Measurements from ENCODE around the gene PRAMEF11.
"Not testable (repeated sequence)": the region's sequence is repeated elsewhere in the genome, so short reads cannot be mapped to it uniquely, and the experiment has no call there.

Gene PRAMEF11

GRCh38 chr1:12831310-12831709 lies at the start of gene PRAMEF11:
TSS of gene PRAMEF11 (minus strand) at chr1:12831410. CDS start at chr1:12828789, 2,621 bp downstream.
- not testable (repeated sequence) for DNase-seq (ENCODE audit: low spot score)

GRCh38 chr1:12878453-12878852 lies 47.2 kb upstream of the PRAMEF11 start:
- not testable (repeated sequence) for DNase-seq (ENCODE audit: low spot score)

GRCh38 chr1:12863131-12863880 lies 32.1 kb upstream of the PRAMEF11 start:
- DNase-seq (ENCODE audit: low spot score), result not testable (repeated sequence)

- DNase-seq (ENCODE audit: low spot score), result not testable (repeated sequence)
These were observed 25.6 kb upstream of the PRAMEF11 start, which contains the start of gene PRAMEF2 for GRCh38 chr1:12856786-12857185. TSS of gene PRAMEF2 (plus strand) at chr1:12857086. CDS start at chr1:12859010, 1,924 bp downstream.

- no peak for DNase-seq (ENCODE audit: low spot score)
These were observed 20.6 kb upstream of the PRAMEF11 start for GRCh38 chr1:12851779-12852178.

GRCh38 chr1:12848620-12849019 lies 17.4 kb upstream of the PRAMEF11 start, which contains the start of gene HNRNPCL1:
TSS of gene HNRNPCL1 (minus strand) at chr1:12848720. CDS start at chr1:12848289, 431 bp downstream.
- not testable (repeated sequence) for DNase-seq (ENCODE audit: low spot score)

GRCh38 chr1:12833251-12833650 lies 2.0 kb upstream of the PRAMEF11 start:
- not testable (repeated sequence) for DNase-seq (ENCODE audit: low spot score)

GRCh38 chr1:12819061-12819460 lies 12.1 kb downstream of the PRAMEF11 start:
- DNase-seq (ENCODE audit: low spot score), result not testable (repeated sequence)

- DNase-seq (ENCODE audit: low spot score), result no peak
These were observed 19.8 kb downstream of the PRAMEF11 start for GRCh38 chr1:12811409-12811784.

GRCh38 chr1:12810691-12811408 lies 20.4 kb downstream of the PRAMEF11 start:
- no peak for DNase-seq (ENCODE audit: low spot score)

GRCh38 chr1:12809933-12810332 lies 21.3 kb downstream of the PRAMEF11 start:
- no peak for DNase-seq (ENCODE audit: low spot score)

GRCh38 chr1:12799730-12800129 lies 31.5 kb downstream of the PRAMEF11 start:
- no peak for DNase-seq (ENCODE audit: low spot score)

- no peak for DNase-seq (ENCODE audit: low spot score)
These were observed 32.3 kb downstream of the PRAMEF11 start for GRCh38 chr1:12798911-12799310.

- not testable (repeated sequence) for DNase-seq (ENCODE audit: low spot score)
These were observed 40.1 kb downstream of the PRAMEF11 start, which contains the start of gene PRAMEF1 for GRCh38 chr1:12791097-12791496. TSS of gene PRAMEF1 (plus strand) at chr1:12791397. CDS start at chr1:12793228, 1,831 bp downstream.

GRCh38 chr1:12784729-12785128 lies 46.5 kb downstream of the PRAMEF11 start:
- not testable (repeated sequence) for DNase-seq (ENCODE audit: low spot score)

- not testable (repeated sequence) for DNase-seq (ENCODE audit: low spot score)
These were observed 47.4 kb downstream of the PRAMEF11 start for GRCh38 chr1:12783783-12784182.

GRCh38 chr1:12781488-12781887 lies 49.7 kb downstream of the PRAMEF11 start:
- DNase-seq (ENCODE audit: low spot score), result not testable (repeated sequence)

- DNase-seq (ENCODE audit: low spot score), result no peak
These were observed 52.3 kb downstream of the PRAMEF11 start for GRCh38 chr1:12778907-12779306.

GRCh38 chr1:12778061-12778460 lies 53.1 kb downstream of the PRAMEF11 start:
- no peak for DNase-seq (ENCODE audit: low spot score)

- no peak for DNase-seq (ENCODE audit: low spot score)
These were observed 54.2 kb downstream of the PRAMEF11 start for GRCh38 chr1:12776801-12777557.

GRCh38 chr1:12775443-12775842 lies 55.8 kb downstream of the PRAMEF11 start:
- DNase-seq (ENCODE audit: low spot score), result no peak

- DNase-seq (ENCODE audit: low spot score), result no peak
These were observed 56.3 kb downstream of the PRAMEF11 start for GRCh38 chr1:12774801-12775345.

All from CD4-positive, alpha-beta T cell treated with Interleukin-15 for 4 hours (primary cell).